ENCODE measurements around the gene ZMIZ2.

GRCh38 chr7:44783407-44783806, 34.8 kb downstream of the ZMIZ2 start:
- TF ChIP-seq CTCF (IDR thresholded peaks at IDR 0.05; ENCODE audit: insufficient read depth, low read length, poor library complexity, severe bottlenecking) (no peak), EZH2phosphoT487 (conservative IDR thresholded peaks at IDR 0.05; ENCODE audit: low read length) (no peak)

All from SU-DHL-6 (cell line).